ENCODE data around the gene NEURL1.

The NEURL1 gene

DNA sequence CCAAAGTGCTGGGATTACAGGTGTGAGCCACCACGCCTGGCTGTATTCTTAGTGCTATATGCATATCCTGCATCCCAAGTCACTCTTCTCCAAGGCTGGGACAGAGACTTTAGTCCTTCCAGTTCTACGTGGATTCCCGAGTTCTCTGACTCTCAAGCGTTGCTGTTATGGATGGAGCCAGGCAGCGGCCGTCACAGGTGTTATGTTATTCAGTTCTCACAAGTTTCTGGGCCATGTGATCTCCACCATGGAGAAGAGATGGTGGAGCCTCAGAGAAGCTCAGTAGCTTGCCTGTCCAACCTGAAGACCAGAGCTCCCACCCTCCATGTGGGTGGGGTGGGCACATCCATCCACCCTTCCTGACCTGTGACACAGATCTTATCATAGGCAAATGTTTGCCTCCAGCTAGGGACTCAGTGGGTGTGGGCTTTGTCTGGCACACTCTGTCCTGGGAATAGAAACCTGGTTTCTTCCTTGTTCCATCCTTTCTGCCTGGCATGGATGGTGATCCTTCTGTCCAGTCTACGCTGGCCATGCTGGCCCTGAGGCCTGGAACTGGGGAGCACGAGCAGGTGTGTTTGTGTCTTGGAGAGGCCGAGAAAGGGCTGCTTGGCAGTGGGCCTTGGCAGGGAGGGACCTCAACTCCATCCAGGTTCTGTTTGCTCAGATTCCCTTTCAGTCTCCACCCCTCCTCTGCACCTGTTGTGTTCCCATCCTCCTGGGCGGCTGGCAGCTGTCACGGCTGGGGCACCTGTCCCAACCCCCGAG lies 55.3 kb downstream of the NEURL1 start:
- Histone ChIP-seq H3K36me3 (ENCODE audit: control insufficient read depth, insufficient read depth, low read length) (no peaks in the 10 kb centered on the region), H3K4me1 (ENCODE audit: control insufficient read depth, insufficient read depth, low read length, poor library complexity, severe bottlenecking) (no peaks in the 10 kb centered on the region), H3K9me3 (ENCODE audit: control insufficient read depth, low read length) (no peaks in the 10 kb centered on the region), H3K27ac (ENCODE audit: low read depth, low read length, severe bottlenecking) (no peak overlapping the region), H3K4me3 (ENCODE audit: extremely low read depth, insufficient read depth, low read length, poor library complexity, severe bottlenecking) (no peak overlapping the region)
- 86 to 93% methylated on average over 11 of the region's 12 CpGs for WGBS, 2 experiments (ENCODE audit: insufficient coverage in 2 of 2)

DNA sequence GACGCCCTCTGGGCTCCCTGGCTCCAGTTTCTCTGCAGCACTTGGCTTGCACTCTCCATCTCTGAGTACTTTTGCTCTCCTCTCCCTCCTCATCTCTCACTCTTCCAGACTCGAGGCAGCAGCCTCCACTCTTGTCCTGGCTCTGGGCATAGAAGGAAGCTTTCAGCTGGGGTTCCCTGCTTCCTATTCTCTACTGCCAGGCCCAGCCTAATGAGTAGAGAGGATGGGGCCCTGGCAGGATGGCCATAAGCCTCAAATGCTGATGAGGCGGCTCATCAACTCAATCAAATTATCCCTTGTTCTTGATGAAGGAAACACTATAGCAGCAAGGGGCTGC lies 55.8 kb downstream of the NEURL1 start:
- no peaks in the 10 kb centered on the region for H3K36me3 ChIP-seq (ENCODE audit: control insufficient read depth, insufficient read depth, low read length)
- no peak overlapping the region for H3K27ac ChIP-seq (ENCODE audit: low read depth, low read length, severe bottlenecking)
- H3K4me3 ChIP-seq (ENCODE audit: extremely low read depth, insufficient read depth, low read length, poor library complexity, severe bottlenecking), result no peak overlapping the region
- 80 to 86% methylated on average over 2 of the region's 3 CpGs for WGBS, 2 experiments (ENCODE audit: insufficient coverage in 2 of 2)
- no peaks in the 10 kb centered on the region for H3K4me1 ChIP-seq (ENCODE audit: control insufficient read depth, insufficient read depth, low read length, poor library complexity, severe bottlenecking)
- no peaks in the 10 kb centered on the region for H3K9me3 ChIP-seq (ENCODE audit: control insufficient read depth, low read length)

GRCh38 chr10:103550229-103550628 lies 56.7 kb downstream of the NEURL1 start:
- 86 to 91% methylated on average over 1 of the region's 1 CpG for WGBS, 2 experiments (ENCODE audit: insufficient coverage in 2 of 2)
- Histone ChIP-seq H3K36me3 (ENCODE audit: control insufficient read depth, insufficient read depth, low read length) (no peaks in the 10 kb centered on the region), H3K27ac (ENCODE audit: low read depth, low read length, severe bottlenecking) (no peak overlapping the region), H3K4me1 (ENCODE audit: control insufficient read depth, insufficient read depth, low read length, poor library complexity, severe bottlenecking) (no peaks in the 10 kb centered on the region), H3K9me3 (ENCODE audit: control insufficient read depth, low read length) (no peaks in the 10 kb centered on the region), H3K4me3 (ENCODE audit: extremely low read depth, insufficient read depth, low read length, poor library complexity, severe bottlenecking) (no peak overlapping the region)

GRCh38 chr10:103551619-103552602 lies 58.4 kb downstream of the NEURL1 start:
- 88 to 89% methylated on average over 8 of the region's 10 CpGs for WGBS, 2 experiments (ENCODE audit: insufficient coverage in 2 of 2)
- Histone ChIP-seq H3K9me3 (ENCODE audit: control insufficient read depth, low read length) (no peaks in the 10 kb centered on the region), H3K4me1 (ENCODE audit: control insufficient read depth, insufficient read depth, low read length, poor library complexity, severe bottlenecking) (no peaks in the 10 kb centered on the region), H3K4me3 (ENCODE audit: extremely low read depth, insufficient read depth, low read length, poor library complexity, severe bottlenecking) (no peak overlapping the region), H3K36me3 (ENCODE audit: control insufficient read depth, insufficient read depth, low read length) (no peaks in the 10 kb centered on the region), H3K27ac (ENCODE audit: low read depth, low read length, severe bottlenecking) (no peak overlapping the region)

DNA sequence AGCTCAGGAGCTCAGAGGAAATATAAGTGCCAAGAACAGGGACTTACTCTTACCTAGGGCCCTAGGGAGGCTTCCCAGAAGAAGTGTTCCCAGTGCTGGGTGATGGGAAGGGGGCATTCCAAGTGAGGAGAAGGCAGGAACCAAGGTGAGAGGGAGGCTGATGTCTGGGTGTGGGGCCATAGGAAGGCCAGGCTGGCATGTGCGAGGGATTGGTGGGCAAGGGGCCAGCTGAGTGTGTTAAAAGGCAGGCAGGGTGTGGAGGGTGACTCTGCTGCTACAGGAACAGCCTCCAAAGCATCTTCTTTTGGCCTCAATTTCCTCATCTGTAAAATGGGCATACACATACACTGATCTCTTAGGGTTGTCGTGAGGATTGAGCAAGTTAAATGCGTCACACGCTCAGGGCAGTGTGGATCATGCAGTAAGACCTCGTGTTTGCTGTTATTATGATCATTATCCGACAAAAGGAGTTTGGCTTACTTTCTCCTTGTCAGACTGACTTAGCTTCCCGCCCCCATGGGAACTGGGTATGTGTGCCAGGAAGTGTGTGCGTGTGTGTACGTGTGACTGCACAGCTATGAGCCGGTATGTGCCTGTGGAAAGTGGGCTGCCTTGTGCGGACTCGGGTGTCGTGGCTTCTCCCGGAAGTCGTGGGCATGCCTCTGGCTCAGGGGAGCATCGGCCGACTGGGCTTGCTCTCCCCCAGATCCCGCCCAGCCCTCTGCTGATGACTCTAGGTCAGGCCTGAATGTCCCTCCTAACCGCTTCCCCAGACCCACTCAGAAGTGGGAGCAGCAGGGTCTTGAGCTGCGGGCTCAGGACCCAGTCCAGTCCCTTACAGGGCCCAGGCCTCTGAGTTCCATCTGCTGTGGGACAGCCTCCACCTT lies 59.6 kb downstream of the NEURL1 start:
- Histone ChIP-seq H3K4me1 (ENCODE audit: control insufficient read depth, insufficient read depth, low read length, poor library complexity, severe bottlenecking) (no peaks in the 10 kb centered on the region), H3K4me3 (ENCODE audit: extremely low read depth, insufficient read depth, low read length, poor library complexity, severe bottlenecking) (no peak overlapping the region), H3K36me3 (ENCODE audit: control insufficient read depth, insufficient read depth, low read length) (no peaks in the 10 kb centered on the region), H3K9me3 (ENCODE audit: control insufficient read depth, low read length) (no peaks in the 10 kb centered on the region), H3K27ac (ENCODE audit: low read depth, low read length, severe bottlenecking) (no peak overlapping the region)
- 90 to 93% methylated on average over 19 of the region's 20 CpGs for WGBS, 2 experiments (ENCODE audit: insufficient coverage in 2 of 2)

DNA sequence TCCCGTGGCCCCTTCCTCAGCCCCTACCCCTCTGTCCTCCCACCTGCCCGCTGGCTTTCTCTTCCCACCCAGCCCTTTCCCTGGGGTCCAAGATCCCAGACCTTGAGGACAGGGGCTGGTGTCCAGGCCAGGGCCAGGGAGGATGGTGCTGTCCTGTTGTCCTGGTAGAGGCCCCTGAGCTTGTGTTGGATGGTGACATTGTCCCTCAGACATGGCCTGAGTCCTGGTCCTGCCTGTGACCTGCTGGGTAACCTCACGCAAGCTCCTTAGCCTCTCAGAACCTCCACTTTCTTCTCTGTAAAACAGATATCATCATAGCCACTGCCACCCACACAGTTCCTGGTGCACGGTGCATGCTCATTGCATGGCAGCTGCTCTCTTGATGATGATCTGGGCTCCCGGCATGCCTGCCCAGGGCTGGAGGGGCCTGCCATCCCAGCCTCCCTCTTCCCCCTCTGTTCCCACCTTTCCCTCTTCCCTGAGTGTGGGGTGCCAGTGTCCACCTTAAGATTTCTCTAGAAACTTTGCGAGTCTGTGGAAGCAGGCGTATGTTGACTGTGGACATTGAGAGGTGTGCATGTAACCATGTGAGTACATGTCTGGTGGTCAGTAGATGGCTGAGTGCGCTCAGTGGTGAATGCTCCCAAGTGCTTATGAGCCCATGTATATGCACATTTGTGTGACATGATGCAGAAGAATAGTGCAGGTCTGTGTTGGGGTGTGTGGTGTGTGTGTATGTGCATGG lies 60.4 kb downstream of the NEURL1 start:
- Histone ChIP-seq H3K36me3 (ENCODE audit: control insufficient read depth, insufficient read depth, low read length) (no peaks in the 10 kb centered on the region), H3K27ac (ENCODE audit: low read depth, low read length, severe bottlenecking) (no peak overlapping the region)
- WGBS, 2 experiments (ENCODE audit: insufficient coverage in 2 of 2), result 89 to 98% methylated on average over 5 to 6 of the region's 8 CpGs

GRCh38 chr10:103554488-103555324 lies 61.2 kb downstream of the NEURL1 start:
- H3K4me1 ChIP-seq (ENCODE audit: control insufficient read depth, insufficient read depth, low read length, poor library complexity, severe bottlenecking), result no peaks in the 10 kb centered on the region
- H3K27ac ChIP-seq (ENCODE audit: low read depth, low read length, severe bottlenecking), result no peak overlapping the region
- 10 to 14% methylated on average over 7 to 9 of the region's 44 CpGs for WGBS, 2 experiments (ENCODE audit: insufficient coverage in 2 of 2)
- H3K36me3 ChIP-seq (ENCODE audit: control insufficient read depth, insufficient read depth, low read length), result no peaks in the 10 kb centered on the region
- peak overlapping the region; percentile 33 for H3K4me3 ChIP-seq (ENCODE audit: extremely low read depth, insufficient read depth, low read length, poor library complexity, severe bottlenecking)
- H3K9me3 ChIP-seq (ENCODE audit: control insufficient read depth, low read length), result no peaks in the 10 kb centered on the region

More for the DNA sequence above, 60.4 kb downstream of the NEURL1 start:
- no peak overlapping the region for H3K4me3 ChIP-seq (ENCODE audit: extremely low read depth, insufficient read depth, low read length, poor library complexity, severe bottlenecking)
- H3K9me3 ChIP-seq (ENCODE audit: control insufficient read depth, low read length), result no peaks in the 10 kb centered on the region
- H3K4me1 ChIP-seq (ENCODE audit: control insufficient read depth, insufficient read depth, low read length, poor library complexity, severe bottlenecking), result no peaks in the 10 kb centered on the region

DNA sequence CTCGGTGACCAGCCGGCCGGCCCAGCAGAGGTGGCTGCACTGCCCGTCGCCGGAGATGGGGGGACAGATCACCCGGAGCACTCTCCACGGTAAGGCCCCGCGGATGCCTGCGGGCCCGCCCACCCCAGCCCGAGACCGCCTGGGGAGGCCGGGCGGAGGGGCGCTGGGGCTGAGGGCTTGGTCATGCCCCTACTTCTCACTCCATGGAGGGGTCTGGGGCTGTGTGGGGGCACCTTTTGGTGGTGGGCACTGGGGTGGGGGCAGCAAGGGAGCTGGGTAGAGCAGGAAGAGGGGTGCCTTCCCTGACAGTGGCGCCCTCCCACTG lies 61.8 kb downstream of the NEURL1 start:
- Histone ChIP-seq H3K9me3 (ENCODE audit: control insufficient read depth, low read length) (no peaks in the 10 kb centered on the region), H3K4me1 (ENCODE audit: control insufficient read depth, insufficient read depth, low read length, poor library complexity, severe bottlenecking) (no peaks in the 10 kb centered on the region), H3K27ac (ENCODE audit: low read depth, low read length, severe bottlenecking) (no peak overlapping the region), H3K4me3 (ENCODE audit: extremely low read depth, insufficient read depth, low read length, poor library complexity, severe bottlenecking) (peak overlapping the region; percentile 33), H3K36me3 (ENCODE audit: control insufficient read depth, insufficient read depth, low read length) (no peaks in the 10 kb centered on the region)
- 3 to 11% methylated on average over 12 of the region's 18 CpGs for WGBS, 2 experiments (ENCODE audit: insufficient coverage in 2 of 2)

DNA sequence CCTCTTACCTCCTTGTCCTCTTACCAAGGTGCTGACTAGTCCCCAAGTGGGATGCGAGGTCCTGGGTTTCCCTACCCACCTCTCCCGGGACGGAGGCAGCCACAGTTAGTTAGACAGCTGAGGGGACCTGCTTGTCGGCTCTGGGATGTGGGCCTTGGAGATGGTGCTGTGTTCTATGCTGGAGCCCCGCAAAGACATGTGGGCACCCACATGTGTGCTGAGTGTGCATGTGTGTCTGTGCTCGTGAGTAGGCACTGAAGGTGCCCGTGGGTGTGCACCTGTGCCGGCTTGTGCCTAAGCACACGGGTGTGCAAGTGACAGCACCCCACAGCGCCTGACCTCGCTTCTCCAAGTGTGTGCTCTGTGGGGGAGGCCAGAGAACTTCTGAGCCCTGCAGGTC lies 62.2 kb downstream of the NEURL1 start:
- Histone ChIP-seq H3K27ac (ENCODE audit: low read depth, low read length, severe bottlenecking) (no peak overlapping the region), H3K36me3 (ENCODE audit: control insufficient read depth, insufficient read depth, low read length) (no peaks in the 10 kb centered on the region), H3K4me1 (ENCODE audit: control insufficient read depth, insufficient read depth, low read length, poor library complexity, severe bottlenecking) (no peaks in the 10 kb centered on the region), H3K4me3 (ENCODE audit: extremely low read depth, insufficient read depth, low read length, poor library complexity, severe bottlenecking) (peak overlapping the region; percentile 33), H3K9me3 (ENCODE audit: control insufficient read depth, low read length) (no peaks in the 10 kb centered on the region)
- WGBS, 2 experiments (ENCODE audit: insufficient coverage in 2 of 2), result 70 to 93% methylated on average over 8 to 9 of the region's 11 CpGs
